ENCODE results near the gene SNPH. TPM values are rescaled to one million over a fixed set of nuclear protein-coding genes. Genes with fewer than 3 reads are reported as not detected.

SNPH gene
- total and polyA plus RNA-seq, 2 of the 4 experiments (the other 2 are of a cell fraction) = 3.1 to 4.5 TPM

DNA sequence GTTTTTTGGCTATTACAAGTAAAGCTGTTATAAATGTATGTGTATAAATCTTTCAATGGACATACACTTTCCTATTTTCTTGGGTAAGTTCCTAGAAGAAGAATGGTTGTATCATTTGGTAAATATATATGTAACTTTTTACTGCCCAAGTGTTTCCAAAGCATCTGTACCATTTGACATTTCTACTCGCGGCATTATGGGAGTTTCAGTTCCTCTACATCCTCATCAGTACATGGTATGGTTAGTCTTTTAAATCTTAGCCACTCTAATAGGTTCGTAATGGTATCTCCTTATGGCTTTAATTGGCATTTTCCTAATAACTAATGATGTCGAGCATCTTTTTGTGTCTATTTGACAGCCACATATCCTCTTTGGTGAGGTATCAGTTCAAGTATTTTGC, 12.9 kb downstream of the SNPH start:
- dilution Hi-C loops (cut with HindIII; ENCODE audit: low sequenced_read_pairs, unreplicated experiment) (no loop called here), intact Hi-C loops (cut with micrococcal nuclease) (no loop called here), in situ Hi-C loops (cut with MboI; ENCODE audit: low sequenced_read_pairs) (no loop called here)
- no peak for DNase-seq
- no peaks in the 10 kb centered on the region for H3K9me3 ChIP-seq (ENCODE audit: control insufficient read depth, insufficient read depth, low read length)
- H4K8ac ChIP-seq (ENCODE audit: low read depth in 2 of 2, low read length in 2 of 2) = no peak overlapping the region
- no peak overlapping the region for H3K4me3 ChIP-seq (ENCODE audit: insufficient read depth, low read depth, low read length)
- no peak overlapping the region for H3K27ac ChIP-seq (ENCODE audit: insufficient read depth, low read length)
- H2BK120ac ChIP-seq (ENCODE audit: low read depth, low read length) = no peak overlapping the region
- H4K5ac ChIP-seq (ENCODE audit: low read depth, low read length) = no peak overlapping the region
- H3K4me2 ChIP-seq (ENCODE audit: low read depth, low read length) = no peak overlapping the region
- H2BK20ac ChIP-seq (ENCODE audit: low read depth, low read length) = no peak overlapping the region
- H2BK5ac ChIP-seq (ENCODE audit: low read depth, low read length, poor library complexity, severe bottlenecking) = no peak overlapping the region
- POLR2A ChIA-PET (ENCODE audit: unreplicated experiment) = no interaction called here
- WGBS, 2 experiments (ENCODE audit: extremely low coverage in 2 of 2, insufficient read length in 1 of 2) = no CpG with 5 or more reads among the region's 4 CpGs
- no peak overlapping the region for H3K23ac ChIP-seq (ENCODE audit: low read depth, low read length)
- H3K79me1 ChIP-seq (ENCODE audit: low read depth in 1 of 2, low read length in 2 of 2) = peaks cover 14 to 25% of the 10 kb centered on the region in 2 experiments
- CTCF ChIA-PET = no interaction called here
- H3K36me3 ChIP-seq (ENCODE audit: control insufficient read depth, insufficient read depth, low read length) = no peaks in the 10 kb centered on the region; the same call in 1 of the 2 replicates
- no peak overlapping the region for H2AK9ac ChIP-seq (replicated peaks; ENCODE audit: low read depth, low read length, poor library complexity)
- BruUV-seq (replicated peaks) = no TSS peak
- ATAC-seq (ENCODE audit: low read depth) = no peak
- no peak overlapping the region for H4K91ac ChIP-seq (ENCODE audit: insufficient read depth, low read depth, low read length)
- no peak overlapping the region for H3K4ac ChIP-seq (ENCODE audit: low read depth, low read length)
- no peak overlapping the region for H2AK5ac ChIP-seq (ENCODE audit: low read depth, low read length)
- H2AFZ ChIP-seq (replicated peaks; ENCODE audit: low read length, poor library complexity) = no peak overlapping the region
- no peak overlapping the region for H3K14ac ChIP-seq (replicated peaks; ENCODE audit: low read depth, low read length)
- no peak overlapping the region for H2BK15ac ChIP-seq (ENCODE audit: low read depth, low read length)
- TF ChIP-seq SMC3 (IDR thresholded peaks at IDR 0.05; ENCODE audit: low read depth, low read length) = no peak
- no peak for TF ChIP-seq NFE2L2 (IDR thresholded peaks at IDR 0.05; ENCODE audit: low read depth, low read length)
- TF ChIP-seq RFX5 (IDR thresholded peaks at IDR 0.05; ENCODE audit: low read depth, low read length) = no peak
- TF ChIP-seq MXI1 (IDR thresholded peaks at IDR 0.05; ENCODE audit: borderline replicate concordance, low read depth, low read length) = no peak
- TF ChIP-seq FOS (IDR thresholded peaks at IDR 0.05; ENCODE audit: low read depth, low read length) = no peak
- no peaks in the 10 kb centered on the region for H3K27me3 ChIP-seq (ENCODE audit: control insufficient read depth, insufficient read depth, low read length)
- H3K4me1 ChIP-seq (ENCODE audit: control insufficient read depth, insufficient read depth, low read length) = peaks cover 8% of the 10 kb centered on the region; the same call in 1 of the 2 replicates
- peaks cover 20% of the 10 kb centered on the region; the same call in 1 of the 2 replicates for H4K20me1 ChIP-seq (ENCODE audit: insufficient read depth, low read length)
- H3K56ac ChIP-seq (ENCODE audit: extremely low read depth, insufficient read depth, low read length) = no peak overlapping the region
- no peak overlapping the region for H3K9ac ChIP-seq (ENCODE audit: low read depth, low read length)
- no peak overlapping the region for H3K18ac ChIP-seq (ENCODE audit: low read depth, low read length)
- peaks cover 22% of the 10 kb centered on the region for H3K9me1 ChIP-seq (ENCODE audit: insufficient read depth, low read length)

Measured in IMR-90 (cell line).